HepG2 (cell line): ENCODE results near the gene OBP2A. TPM values are rescaled to one million over a fixed set of nuclear protein-coding genes. Genes with fewer than 3 reads are reported as not detected.
A peak's percentile ranks its signal among the peaks of the same experiment; 100 is the strongest.

Source experiments
- HDAC1 ChIP-seq: sonication (generic); formaldehyde crosslinking; IDR thresholded peaks from 2 replicates; pipeline ENCODE4 v1.5.1; 2020; ENCODE audit warnings: mild to moderate bottlenecking, missing genetic modification reagents
- MIER3 ChIP-seq: IDR thresholded peaks from 2 replicates; pipeline ENCODE4 v1.6.1; 2016; ENCODE audit warnings: missing compliant biosample characterization, borderline replicate concordance
- MLLT10 ChIP-seq: sonication (generic); formaldehyde crosslinking; IDR thresholded peaks from 2 replicates; pipeline ENCODE4 v1.4.0; 2020; ENCODE audit warnings: missing genetic modification reagents
- RAD51 ChIP-seq: fragments of 450-650 bp; IDR thresholded peaks from 2 replicates; pipeline ENCODE4 v1.6.1; 2016; ENCODE audit warnings: borderline replicate concordance
- ZNF101 ChIP-seq: sonication (generic); formaldehyde crosslinking; IDR thresholded peaks from 2 replicates; pipeline ENCODE4 v1.4.0; 2020; ENCODE audit warnings: mild to moderate bottlenecking, low read depth, missing genetic modification reagents, borderline replicate concordance
- ZNF773 ChIP-seq: sonication (generic); formaldehyde crosslinking; IDR thresholded peaks from 2 replicates; pipeline ENCODE4 v1.4.0; 2020; ENCODE audit warnings: missing genetic modification reagents, borderline replicate concordance
- polyA plus RNA-seq, 8 experiments: library from polyadenylated mRNA; depleted of rRNA in 3 of 8; stranded (reverse) in 7 of 8; unstranded in 1 of 8; fragments of >200 nt; fragmentation: Illumina TruSeq in 4 of 8; extraction: Trizol in 4 of 8; gene quantifications; 2 replicates each; pipeline versions ENCODE4 v1.2.1 to v1.2.3, GENCODE V29; 2011 to 2016; ENCODE audit warnings: low read depth in 4 of 8, missing spikeins in 1 of 8, mixed read lengths in 1 of 8; ENCODE audit not compliant: insufficient read depth in 1 of 8
- total RNA-seq, 5 experiments: library from RNA; depleted of rRNA; stranded (reverse); fragments of >200 nt; fragmentation: Illumina TruSeq; extraction: Trizol; gene quantifications; 2 replicates each; pipeline ENCODE4 v1.2.3, GENCODE V29; 2016; ENCODE audit warnings: low read depth in 1 of 5
- TF ChIP-seq, protein P1 (sequence below): sonication (generic); formaldehyde crosslinking; IDR thresholded peaks from 2 replicates; pipeline ENCODE4 v1.5.0; 2020; ENCODE audit warnings: missing genetic modification reagents
- TF ChIP-seq, protein P2 (sequence below): sonication (generic); formaldehyde crosslinking; IDR thresholded peaks from one replicate; pipeline ENCODE4 v1.5.1; 2020; ENCODE audit warnings: mild to moderate bottlenecking, missing genetic modification reagents; ENCODE audit errors: not compliant biosample characterization
- TF ChIP-seq, protein P3 (sequence below): sonication (generic); formaldehyde crosslinking; IDR thresholded peaks from 2 replicates; pipeline ENCODE4 v1.4.0; 2020; ENCODE audit warnings: mild to moderate bottlenecking, missing genetic modification reagents, borderline replicate concordance
- TF ChIP-seq, protein P4 (sequence below): sonication (generic); formaldehyde crosslinking; conservative IDR thresholded peaks from 2 replicates; pipeline ENCODE4 v1.8.0; 2022; ENCODE audit warnings: mild to moderate bottlenecking, moderate library complexity, missing genetic modification reagents

OBP2A gene
- total and polyA plus RNA-seq, 2 of the 13 experiments (the other 11 are each of a cell fraction or from before 2014, with no cell fraction given), result 0.32 TPM; not detected in 1

DNA sequence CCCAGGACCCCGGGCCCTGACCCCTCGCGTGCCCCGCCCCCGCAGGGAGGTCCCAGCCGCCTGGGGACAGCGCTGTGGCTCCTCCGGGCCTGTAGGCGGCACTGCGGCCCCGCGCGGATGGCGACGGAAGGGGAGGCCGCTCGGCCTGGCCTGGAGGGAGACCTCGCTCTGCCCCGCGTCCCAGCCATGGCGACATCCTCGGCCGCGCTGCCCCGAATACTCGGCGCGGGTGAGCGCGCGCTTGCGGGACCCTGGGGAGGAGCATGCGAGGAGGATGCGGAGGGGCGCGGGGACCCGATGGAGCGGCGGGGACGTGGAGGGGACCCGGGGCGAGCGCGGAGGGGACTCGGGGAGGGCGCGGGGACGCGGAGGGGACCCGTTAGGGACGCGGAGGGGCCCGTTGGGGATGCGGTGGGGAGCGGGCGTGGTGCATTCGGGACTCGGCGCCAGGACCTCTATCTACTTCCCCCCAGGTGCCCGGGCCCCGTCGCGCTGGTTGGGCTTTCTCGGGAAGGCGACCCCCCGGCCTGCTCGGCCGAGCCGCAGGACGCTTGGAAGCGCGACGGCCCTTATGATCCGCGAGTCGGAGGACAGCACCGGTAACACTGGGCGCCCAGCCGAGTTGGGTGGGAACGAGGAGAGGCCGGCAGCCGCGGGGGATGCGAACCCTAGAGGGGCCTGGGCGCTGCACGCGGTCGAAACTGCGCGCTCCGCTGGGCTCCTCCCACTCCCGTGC, 45.2 kb upstream of the OBP2A start, which contains the start of gene MRPS2 (continued):
- TF ChIP-seq, protein P1, sequence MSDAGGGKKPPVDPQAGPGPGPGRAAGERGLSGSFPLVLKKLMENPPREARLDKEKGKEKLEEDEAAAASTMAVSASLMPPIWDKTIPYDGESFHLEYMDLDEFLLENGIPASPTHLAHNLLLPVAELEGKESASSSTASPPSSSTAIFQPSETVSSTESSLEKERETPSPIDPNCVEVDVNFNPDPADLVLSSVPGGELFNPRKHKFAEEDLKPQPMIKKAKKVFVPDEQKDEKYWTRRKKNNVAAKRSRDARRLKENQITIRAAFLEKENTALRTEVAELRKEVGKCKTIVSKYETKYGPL (CRISPR knock-in tag), result no peak
- peak; percentile 58; the same call in 1 of the 2 replicates for TF ChIP-seq ZNF773 (CRISPR knock-in tag)
- TF ChIP-seq, protein P2, sequence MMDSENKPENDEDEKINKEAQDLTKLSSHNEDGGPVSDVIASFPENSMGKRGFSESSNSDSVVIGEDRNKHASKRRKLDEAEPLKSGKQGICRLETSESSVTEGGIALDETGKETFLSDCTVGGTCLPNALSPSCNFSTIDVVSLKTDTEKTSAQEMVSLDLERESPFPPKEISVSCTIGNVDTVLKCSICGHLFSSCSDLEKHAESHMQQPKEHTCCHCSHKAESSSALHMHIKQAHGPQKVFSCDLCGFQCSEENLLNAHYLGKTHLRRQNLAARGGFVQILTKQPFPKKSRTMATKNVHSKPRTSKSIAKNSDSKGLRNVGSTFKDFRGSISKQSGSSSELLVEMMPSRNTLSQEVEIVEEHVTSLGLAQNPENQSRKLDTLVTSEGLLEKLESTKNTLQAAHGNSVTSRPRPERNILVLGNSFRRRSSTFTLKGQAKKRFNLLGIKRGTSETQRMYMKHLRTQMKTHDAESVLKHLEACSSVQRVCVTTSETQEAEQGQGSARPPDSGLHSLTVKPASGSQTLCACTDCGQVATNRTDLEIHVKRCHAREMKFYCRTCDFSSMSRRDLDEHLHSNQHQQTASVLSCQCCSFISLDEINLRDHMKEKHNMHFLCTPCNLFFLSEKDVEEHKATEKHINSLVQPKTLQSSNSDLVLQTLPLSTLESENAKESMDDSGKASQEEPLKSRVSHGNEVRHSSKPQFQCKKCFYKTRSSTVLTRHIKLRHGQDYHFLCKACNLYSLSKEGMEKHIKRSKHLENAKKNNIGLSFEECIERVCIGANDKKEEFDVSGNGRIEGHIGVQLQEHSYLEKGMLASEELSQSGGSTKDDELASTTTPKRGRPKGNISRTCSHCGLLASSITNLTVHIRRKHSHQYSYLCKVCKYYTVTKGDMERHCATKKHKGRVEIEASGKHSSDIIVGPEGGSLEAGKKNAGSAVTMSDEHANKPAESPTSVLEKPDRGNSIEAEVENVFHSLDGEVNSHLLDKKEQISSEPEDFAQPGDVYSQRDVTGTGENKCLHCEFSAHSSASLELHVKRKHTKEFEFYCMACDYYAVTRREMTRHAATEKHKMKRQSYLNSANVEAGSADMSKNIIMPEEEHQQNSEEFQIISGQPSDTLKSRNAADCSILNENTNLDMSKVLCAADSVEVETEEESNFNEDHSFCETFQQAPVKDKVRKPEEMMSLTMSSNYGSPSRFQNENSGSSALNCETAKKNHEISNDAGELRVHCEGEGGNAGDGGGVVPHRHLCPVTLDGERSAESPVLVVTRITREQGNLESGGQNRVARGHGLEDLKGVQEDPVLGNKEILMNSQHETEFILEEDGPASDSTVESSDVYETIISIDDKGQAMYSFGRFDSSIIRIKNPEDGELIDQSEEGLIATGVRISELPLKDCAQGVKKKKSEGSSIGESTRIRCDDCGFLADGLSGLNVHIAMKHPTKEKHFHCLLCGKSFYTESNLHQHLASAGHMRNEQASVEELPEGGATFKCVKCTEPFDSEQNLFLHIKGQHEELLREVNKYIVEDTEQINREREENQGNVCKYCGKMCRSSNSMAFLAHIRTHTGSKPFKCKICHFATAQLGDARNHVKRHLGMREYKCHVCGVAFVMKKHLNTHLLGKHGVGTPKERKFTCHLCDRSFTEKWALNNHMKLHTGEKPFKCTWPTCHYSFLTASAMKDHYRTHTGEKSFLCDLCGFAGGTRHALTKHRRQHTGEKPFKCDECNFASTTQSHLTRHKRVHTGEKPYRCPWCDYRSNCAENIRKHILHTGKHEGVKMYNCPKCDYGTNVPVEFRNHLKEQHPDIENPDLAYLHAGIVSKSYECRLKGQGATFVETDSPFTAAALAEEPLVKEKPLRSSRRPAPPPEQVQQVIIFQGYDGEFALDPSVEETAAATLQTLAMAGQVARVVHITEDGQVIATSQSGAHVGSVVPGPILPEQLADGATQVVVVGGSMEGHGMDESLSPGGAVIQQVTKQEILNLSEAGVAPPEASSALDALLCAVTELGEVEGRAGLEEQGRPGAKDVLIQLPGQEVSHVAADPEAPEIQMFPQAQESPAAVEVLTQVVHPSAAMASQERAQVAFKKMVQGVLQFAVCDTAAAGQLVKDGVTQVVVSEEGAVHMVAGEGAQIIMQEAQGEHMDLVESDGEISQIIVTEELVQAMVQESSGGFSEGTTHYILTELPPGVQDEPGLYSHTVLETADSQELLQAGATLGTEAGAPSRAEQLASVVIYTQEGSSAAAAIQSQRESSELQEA (CRISPR knock-in tag), result peak; percentile 28
- TF ChIP-seq ZNF101 (CRISPR knock-in tag), result 0 out of 2 replicates have a peak, but pooled peaks have one; percentile 48
- no peak for TF ChIP-seq RAD51
- TF ChIP-seq, protein P3, sequence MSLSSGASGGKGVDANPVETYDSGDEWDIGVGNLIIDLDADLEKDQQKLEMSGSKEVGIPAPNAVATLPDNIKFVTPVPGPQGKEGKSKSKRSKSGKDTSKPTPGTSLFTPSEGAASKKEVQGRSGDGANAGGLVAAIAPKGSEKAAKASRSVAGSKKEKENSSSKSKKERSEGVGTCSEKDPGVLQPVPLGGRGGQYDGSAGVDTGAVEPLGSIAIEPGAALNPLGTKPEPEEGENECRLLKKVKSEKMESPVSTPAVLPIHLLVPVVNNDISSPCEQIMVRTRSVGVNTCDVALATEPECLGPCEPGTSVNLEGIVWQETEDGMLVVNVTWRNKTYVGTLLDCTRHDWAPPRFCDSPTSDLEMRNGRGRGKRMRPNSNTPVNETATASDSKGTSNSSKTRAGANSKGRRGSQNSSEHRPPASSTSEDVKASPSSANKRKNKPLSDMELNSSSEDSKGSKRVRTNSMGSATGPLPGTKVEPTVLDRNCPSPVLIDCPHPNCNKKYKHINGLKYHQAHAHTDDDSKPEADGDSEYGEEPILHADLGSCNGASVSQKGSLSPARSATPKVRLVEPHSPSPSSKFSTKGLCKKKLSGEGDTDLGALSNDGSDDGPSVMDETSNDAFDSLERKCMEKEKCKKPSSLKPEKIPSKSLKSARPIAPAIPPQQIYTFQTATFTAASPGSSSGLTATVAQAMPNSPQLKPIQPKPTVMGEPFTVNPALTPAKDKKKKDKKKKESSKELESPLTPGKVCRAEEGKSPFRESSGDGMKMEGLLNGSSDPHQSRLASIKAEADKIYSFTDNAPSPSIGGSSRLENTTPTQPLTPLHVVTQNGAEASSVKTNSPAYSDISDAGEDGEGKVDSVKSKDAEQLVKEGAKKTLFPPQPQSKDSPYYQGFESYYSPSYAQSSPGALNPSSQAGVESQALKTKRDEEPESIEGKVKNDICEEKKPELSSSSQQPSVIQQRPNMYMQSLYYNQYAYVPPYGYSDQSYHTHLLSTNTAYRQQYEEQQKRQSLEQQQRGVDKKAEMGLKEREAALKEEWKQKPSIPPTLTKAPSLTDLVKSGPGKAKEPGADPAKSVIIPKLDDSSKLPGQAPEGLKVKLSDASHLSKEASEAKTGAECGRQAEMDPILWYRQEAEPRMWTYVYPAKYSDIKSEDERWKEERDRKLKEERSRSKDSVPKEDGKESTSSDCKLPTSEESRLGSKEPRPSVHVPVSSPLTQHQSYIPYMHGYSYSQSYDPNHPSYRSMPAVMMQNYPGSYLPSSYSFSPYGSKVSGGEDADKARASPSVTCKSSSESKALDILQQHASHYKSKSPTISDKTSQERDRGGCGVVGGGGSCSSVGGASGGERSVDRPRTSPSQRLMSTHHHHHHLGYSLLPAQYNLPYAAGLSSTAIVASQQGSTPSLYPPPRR, result no peak
- no peak for TF ChIP-seq MLLT10 (CRISPR knock-in tag)
- TF ChIP-seq, protein P4, sequence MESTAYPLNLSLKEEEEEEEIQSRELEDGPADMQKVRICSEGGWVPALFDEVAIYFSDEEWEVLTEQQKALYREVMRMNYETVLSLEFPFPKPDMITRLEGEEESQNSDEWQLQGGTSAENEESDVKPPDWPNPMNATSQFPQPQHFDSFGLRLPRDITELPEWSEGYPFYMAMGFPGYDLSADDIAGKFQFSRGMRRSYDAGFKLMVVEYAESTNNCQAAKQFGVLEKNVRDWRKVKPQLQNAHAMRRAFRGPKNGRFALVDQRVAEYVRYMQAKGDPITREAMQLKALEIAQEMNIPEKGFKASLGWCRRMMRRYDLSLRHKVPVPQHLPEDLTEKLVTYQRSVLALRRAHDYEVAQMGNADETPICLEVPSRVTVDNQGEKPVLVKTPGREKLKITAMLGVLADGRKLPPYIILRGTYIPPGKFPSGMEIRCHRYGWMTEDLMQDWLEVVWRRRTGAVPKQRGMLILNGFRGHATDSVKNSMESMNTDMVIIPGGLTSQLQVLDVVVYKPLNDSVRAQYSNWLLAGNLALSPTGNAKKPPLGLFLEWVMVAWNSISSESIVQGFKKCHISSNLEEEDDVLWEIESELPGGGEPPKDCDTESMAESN, result peak; percentile 67
- TF ChIP-seq HDAC1 (CRISPR knock-in tag), result peak; percentile 94
- peak; percentile 67; the same call in 1 of the 2 replicates for TF ChIP-seq MIER3 (CRISPR knock-in tag)
